ENCODE data around the gene ANO8. TPM values are rescaled to one million over a fixed set of nuclear protein-coding genes. Genes with fewer than 3 reads are reported as not detected.
A peak's percentile ranks its signal among the peaks of the same experiment; 100 is the strongest.

ANO8 gene
- total RNA-seq, 1 donor from 2014 or later = 8.5 TPM

DNA sequence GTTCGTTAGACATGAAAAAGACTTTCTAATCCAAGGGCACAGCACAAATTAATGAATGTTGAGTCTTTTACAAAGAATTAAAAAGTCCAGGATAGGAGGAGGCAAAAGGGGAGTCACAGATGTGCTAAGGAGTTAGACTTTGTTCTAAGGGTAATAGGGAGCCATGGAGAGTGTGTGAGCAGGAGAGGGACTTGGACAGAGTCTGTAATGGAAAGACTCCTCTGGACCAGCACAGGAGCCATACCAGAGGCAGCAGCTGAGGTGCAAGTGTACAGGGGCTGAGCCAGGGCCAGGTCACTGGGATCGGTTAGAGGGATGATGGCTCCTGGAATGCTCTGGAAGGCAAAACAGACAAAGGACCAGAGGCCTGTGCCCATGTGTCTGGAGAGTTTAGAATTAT is 13.2 kb upstream of the ANO8 start:
- DNase-seq = no peak

DNA sequence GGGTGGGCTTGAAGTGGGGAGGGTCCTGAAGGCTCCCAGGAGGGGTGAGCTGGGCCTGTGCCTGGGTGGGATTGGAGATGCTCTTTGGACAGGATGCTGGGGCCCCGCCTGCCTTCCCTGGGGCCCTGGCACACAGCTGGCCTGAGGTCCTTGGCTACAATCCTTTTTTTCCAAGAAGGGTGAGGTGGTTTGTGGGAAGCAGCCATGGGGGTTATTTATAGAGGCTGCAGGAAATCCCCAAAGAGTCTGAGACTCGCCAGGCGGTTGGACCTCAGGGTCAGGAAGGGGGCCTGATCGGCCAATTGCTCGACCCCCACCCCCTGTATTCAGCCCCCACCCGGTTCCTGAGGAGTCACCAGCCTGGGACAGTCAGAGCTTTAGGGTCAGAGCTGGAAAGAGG is 12.7 kb upstream of the ANO8 start:
- no peak for DNase-seq

DNA sequence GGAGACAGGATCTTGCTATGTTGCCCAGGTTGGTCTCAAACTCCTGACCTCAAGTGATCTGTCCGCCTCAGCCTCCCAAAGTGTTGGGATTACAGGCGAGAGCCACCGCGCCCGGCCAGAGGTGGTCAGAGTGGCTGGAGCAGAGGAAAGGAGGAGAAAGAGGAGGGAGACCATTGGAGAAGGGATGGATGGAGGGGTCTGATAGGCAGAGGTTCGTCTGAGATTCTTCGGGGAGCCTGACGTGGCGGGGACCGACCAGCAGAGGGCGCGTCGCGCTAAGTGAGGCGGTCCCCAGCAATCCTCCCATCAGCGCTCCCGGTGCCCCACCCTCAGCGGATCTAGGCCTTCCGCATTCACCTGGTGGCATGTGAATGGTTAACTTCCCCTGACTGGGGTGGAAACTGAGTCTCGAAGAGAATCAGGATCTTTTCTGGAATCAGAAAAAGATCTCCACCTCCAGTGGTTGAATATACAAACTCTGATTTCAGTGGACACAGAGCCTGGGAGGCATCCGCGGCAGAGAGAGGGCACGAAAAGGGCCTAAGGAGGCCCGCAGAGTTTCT is 11.5 kb upstream of the ANO8 start:
- DNase-seq = peak; percentile 79

DNA sequence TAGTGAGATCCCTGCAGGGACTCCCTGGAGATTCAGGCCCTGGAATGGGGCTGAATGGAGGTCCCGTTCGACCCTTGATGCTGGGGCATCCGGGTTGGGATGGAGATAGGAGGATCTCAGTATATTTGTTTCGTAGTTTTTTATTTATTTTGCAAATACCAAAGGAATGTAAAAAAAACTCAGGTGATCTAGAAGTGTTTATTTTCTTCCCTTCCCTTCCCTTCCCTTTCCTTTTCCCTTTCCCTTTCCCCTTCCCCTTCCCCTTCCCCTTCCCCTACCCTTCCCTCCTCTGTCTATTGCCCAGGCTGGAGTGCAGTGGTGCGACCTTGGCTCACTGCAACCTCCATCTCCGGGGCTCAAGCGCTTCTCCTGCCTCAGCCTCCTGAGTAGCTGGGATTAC is 7.2 kb upstream of the ANO8 start:
- DNase-seq = no peak

DNA sequence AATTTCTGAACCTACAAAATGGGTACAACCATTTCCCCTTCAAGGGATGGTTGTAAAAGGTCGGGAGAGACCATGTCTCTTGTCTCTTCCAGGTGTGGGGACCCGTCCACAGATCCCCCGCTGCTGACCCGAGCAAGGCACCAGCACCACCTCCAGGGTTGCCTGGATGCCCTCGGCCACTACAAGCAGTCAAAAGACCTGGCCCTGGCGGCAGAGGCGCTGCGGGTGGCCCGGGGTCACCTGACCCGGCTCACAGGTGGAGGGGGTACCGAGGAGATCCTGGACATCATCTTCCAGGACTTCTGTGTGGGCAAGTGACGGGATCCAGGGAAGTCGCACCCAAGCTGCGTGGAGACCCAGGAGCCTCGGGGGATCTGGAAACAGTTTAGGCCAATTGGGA is 6.7 kb upstream of the ANO8 start:
- no peak for DNase-seq

DNA sequence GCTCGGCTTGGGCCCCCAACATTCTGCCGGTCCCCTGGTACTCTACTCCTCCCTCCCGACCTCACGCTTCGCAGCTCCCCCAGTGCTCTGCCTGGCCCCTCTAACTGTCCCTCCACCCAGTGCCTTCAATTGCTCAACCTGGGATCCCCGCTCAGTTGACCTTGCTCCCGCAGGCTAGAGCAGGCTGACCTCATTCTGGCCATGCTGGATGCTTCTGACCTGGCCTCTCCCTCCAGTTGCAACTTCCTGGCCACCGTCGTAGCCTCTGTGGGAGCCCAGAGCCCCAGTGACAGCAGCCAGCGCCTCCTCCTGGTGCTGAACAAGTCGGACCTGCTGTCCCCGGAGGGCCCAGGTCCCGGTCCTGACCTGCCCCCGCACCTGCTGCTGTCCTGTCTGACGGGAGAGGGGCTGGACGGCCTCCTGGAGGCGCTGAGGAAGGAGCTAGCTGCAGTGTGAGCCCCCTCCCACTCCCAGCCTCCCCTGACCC is 6.3 kb upstream of the ANO8 start:
- no peak for DNase-seq

DNA sequence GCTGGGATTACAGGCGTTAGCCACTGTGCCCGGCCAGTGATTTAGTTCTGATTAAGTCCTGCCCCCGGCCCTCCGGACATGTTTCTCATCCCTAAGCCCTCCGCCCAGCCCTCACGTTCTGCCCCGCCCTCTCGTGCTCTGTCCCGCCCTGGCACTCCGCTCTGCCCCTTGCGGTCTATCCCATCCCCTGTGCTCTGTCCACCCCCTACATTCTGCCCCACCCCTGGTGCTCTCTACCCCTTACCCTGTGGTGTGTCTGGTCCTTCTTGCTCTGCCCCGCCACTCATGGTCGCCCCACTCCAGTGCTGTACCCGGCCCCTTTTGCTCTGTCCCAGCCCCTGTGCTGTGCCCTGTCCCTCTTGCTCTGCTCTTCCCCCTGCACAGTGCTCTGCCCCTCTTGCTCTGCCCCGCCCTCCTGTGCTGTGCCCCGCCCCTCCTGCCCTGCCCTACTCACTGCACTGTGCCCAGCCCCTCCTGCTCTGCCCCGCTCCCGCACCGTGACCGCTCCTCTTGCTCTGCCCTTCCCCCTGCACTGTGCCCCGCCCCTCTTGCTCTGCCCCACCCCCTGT is 5.7 kb upstream of the ANO8 start:
- no peak for DNase-seq

DNA sequence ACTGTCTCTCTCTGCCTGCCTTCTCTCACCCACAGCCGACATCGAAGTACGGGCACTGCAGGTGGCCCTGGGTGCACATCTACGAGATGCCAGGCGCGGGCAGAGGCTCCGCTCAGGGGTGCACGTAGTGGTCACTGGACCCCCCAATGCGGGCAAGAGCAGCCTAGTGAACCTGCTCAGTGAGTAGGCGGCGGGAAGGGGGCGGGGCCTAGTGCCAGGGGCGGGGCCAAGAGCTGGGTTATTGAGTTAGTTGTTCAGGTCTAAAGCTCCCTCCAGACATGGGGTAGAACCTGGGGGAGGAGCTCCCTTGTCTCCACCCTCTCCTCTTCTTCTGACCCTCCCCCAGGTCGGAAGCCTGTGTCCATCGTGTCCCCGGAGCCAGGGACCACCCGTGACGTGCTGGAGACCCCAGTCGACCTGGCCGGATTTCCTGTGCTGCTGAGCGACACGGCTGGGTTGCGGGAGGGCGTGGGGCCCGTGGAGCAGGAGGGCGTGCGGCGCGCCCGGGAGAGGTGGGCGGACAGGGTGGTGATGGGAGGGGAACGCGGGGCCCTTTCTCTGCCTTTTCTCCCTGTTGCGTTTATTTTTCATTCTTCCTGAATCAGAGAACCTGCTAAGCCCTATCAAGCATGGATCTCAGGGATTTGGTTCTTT is 4.6 kb upstream of the ANO8 start:
- no peak for DNase-seq

DNA sequence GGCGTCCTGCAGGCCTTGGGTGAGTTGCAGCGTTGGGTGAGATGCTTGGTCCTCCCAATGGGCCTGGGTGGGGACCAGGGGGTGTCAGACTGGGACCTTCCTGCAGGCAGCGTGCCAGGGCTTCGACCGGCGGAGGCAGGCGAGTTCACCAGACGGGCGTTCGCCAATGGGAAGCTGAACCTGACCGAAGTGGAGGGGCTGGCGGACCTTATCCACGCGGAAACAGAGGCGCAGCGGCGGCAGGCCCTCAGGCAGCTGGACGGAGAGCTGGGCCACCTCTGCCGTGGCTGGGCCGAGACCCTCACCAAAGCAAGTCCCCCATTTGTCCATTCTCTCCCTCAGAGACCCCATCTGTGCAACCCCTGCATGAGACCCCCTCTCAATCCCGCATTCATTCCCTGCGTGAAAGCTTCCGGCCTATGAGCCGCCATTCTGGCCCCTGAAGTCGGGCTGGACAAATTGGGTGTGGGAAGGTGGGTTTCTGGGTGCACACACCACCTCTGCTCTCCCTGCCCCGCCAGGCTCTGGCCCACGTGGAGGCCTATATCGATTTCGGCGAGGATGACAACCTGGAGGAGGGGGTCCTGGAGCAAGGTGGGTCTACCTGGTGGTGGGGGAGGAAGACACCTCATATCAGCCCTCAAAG is 3.9 kb upstream of the ANO8 start:
- no peak for DNase-seq

DNA sequence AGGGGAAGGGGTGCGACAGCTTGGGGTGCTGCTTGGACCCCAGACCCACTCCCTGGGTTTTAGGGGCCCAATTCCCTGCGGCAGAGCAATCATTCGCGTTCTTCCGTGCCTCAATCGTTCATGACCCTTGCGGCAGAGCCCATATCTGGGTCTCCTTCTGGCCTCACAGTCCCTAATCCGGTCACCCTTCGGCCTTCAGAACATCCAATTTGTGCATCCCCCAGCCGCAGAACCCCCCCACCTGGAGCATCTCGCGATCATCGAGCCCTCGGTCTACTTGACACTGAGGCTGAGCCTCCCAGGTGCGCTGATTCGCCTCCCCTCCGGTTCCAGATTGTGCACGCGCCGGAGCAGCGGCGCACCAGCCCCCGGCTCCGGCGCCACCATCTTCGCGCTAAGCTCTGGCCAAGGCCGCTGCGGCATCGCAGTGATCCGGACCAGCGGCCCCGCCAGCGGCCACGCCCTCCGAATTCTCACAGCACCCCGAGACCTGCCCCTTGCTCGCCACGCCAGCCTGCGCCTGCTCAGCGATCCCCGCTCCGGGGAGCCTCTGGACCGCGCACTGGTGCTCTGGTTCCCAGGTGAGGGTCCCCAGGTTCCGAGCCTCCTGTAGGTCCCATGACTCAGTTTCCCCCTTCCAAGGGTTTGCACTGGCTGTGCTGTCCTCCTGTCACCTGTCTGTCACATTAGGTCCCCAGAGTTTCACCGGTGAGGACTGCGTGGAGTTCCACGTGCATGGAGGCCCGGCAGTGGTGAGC is 3.2 kb upstream of the ANO8 start:
- DNase-seq = no peak

DNA sequence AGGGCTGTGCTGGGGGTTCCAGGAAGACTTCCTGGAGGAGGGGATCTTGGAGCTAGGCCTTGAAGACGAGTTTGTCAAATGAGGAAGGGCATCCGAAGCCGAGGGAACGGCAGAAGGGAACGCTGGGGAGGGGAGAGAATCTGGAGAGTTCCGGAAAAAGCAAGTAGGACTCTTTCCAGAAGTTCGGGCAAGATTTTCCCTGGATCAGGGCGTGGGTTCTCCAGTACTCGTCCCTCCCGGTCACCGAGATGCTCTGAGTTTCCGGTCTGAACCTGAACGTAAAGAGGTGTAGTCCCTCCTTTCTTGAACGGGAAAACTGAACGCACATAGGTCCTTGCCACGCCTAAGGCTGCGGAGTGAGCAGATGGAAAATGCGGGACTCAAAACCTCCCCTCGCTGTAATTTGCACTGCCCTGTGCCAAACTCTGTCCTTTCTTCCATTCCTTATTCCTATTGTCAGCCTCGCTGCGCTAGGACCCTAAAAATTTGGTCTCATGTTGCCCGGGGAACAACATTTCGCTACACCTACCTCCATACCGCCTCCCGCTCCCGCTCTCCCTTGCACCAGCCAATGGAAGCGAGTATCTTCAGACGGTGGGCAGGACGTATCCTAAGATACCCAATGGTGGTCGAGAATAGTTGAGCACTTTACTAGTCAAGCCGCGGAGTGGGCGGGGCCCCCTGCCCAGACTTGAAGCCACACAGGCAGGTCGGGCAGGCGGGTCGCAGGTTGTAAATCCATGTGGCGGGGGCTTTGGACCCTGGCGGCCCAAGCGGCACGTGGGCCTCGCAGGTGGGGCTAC is 2.4 kb upstream of the ANO8 start, which contains the start of gene GTPBP3:
GTPBP3 (plus strand) TSS at position 682 of the 803 bp plus-strand sequence; CDS start at position 741, 59 bp downstream.
- DNase-seq = peak; percentile 99

DNA sequence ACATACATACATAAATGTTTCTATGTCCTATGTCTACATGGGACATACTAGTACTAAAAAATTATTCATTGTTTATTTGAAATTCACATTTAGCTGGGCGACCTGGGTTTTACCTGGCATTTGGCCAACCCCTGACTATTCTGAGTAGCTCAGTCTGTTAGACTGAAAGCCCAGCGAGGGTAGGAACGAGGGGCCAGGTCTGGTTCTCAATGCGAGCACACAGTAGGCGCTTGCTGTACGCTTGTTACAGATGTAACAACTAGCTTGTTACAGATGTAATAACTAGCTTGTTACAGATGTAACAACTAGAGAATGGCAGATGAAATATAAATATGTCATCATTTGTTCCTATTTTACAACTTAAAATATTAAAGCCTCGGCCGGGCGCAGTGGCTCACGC is 920 bp upstream of the ANO8 start:
- no peak for DNase-seq

DNA sequence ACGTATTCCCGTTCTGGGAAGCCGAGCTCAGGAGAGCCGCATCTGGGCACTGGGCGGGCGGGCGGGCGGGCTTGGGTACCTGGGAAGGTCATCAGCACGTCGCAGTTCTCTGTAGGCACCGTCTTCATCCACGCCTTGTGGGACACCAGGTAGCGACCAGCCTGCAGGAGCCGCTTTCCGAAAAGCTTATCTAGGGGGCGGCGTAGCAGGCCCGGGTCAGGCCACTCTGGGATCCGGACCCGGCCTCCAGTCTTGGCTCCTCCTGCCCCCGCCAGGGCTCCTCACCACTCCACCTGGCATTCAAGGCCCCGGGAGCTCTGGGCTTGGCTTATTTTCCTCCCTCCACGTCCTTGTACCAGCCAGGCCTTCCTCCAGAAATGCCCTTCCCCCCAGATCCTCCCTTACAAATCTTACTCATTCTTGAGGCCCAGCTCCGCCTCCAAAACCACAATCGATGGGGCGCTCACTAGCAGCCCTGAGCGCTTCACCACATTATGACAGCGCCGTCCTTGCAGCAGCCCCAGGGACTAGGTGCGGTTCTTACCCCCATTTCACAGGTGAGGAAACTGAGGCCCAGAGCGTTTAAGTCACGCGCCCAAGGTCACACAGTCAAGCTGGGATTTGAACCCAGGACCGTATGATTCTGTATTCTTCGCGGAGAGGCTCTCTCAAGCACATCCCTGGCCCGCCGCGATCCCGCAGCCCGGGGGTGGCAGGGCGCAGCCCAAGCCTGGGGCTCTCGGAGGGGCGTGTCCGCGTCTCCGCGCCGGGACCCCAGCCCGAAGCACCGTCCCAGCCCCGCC is 843 bp downstream of the ANO8 start:
- no peak for DNase-seq

DNA sequence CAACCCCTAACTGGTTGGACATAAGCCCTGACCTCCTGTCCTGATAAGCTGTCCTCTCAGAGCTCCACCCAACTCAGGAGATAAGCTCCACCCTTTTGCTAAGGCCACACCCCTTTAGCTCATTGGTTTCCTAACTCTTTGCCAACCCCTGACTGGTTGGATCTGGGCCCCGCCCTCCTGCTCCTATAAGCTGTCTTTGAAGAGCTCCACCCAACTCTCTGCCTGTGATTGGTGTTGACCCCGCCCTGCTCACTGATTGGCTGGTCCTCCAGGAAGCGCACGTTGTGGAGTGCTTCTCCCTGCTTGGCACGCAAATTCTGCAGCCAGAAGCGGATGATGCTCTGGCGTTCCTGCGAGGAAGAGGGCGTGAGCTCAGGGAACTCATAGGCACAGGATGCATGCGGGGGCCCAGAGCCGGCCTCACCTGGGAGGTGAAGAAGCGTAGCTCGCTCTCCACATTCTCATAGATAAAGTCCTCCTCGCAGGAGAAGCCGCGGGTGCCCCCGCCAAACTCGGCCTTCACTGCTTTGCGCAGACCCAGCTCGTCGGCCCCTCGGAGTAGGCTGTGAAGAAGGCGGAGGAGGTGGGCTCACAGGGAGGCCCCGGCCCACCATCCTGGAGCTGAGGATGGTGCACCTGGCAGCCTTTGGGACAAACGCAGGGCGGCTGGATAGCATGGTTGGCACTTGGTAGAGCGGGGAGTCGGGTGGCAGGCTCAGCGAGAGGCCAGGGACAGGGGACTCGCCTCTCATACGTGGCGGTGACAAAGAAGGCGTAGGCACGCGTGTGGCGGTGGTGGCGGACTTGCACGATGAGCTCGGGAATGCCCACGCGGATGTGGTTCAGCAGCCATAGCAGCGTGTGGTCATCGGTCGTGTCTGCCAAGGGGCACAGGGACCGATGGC is 1.7 kb downstream of the ANO8 start:
- no peak for DNase-seq

DNA sequence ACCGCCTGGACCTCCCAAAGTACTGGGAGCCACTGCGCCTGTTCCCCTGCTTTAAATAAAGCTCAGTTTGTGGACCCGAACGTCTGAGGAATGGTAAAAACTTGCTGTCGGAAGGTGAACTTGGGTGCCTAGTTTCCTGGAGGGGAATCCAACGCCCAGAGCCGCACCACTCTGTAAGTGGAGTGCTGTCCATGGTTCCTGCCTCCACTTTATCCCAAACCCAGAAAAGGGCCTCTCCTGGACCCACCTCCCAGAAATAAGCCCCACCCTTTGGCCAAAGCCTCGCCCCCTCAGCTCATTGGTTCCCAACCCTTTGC is 2.3 kb downstream of the ANO8 start:
- DNase-seq = no peak

DNA sequence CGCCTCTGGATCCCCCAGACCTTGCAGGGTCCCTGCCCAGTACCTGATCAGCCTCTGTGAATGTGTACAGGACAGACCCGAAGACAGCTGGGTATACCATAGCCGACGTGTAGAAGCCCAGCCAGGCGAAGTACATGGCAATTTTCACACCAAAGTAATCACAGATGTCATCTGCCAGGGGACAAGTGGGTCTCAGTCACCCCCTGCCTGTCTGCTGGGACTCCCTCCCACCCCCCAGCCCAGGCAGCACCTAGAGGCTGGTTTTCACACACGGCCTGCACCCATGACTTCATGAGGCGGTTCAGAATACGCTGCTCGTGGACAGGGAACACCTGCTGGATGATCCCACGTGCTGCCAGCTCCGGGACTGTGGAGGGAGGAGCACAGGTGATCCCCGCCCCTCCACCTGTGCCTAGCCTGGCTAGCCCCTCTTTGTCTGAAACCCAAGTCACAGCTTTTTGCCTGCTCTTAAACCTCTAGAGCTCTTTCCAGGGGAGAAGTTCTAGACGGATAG is 3.6 kb downstream of the ANO8 start:
- no peak for DNase-seq

DNA sequence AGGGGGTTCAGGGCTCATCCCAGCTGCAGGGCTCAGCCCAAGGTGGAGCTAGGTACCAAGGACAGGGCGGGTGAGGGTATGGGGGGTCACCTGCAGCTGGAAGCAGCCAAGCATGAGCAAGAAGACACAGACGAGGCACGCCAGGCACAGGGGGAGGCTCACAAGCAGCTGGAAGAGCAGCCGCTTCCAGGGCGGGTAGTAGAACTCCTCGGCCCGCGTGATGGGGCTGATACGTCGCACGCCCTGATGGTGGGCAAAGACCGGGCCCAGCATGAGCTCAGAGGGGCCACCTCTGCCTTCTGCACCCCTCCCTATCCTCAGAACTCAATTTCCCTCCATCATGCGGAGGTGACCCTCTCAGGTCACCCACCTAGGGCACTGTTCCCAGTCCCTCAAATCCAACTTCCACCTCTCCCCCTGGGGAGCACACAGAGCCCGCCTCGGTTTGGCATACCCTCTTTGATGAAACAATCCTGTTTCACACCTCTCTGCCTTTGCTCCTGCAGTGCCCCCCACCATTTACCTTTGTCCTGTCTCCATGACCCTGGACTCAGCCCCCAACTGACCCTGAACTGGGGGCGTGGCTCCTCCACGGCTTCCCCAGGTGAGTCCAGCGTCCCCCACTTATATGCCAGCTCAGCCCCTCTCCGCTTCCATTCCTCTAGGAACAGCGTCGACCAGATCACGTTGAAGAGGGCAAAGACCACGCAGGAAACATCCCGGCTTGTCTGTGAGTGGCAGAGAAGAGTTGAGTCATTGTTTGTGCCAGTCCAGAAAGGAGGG is 4.2 kb downstream of the ANO8 start:
- no peak for DNase-seq

DNA sequence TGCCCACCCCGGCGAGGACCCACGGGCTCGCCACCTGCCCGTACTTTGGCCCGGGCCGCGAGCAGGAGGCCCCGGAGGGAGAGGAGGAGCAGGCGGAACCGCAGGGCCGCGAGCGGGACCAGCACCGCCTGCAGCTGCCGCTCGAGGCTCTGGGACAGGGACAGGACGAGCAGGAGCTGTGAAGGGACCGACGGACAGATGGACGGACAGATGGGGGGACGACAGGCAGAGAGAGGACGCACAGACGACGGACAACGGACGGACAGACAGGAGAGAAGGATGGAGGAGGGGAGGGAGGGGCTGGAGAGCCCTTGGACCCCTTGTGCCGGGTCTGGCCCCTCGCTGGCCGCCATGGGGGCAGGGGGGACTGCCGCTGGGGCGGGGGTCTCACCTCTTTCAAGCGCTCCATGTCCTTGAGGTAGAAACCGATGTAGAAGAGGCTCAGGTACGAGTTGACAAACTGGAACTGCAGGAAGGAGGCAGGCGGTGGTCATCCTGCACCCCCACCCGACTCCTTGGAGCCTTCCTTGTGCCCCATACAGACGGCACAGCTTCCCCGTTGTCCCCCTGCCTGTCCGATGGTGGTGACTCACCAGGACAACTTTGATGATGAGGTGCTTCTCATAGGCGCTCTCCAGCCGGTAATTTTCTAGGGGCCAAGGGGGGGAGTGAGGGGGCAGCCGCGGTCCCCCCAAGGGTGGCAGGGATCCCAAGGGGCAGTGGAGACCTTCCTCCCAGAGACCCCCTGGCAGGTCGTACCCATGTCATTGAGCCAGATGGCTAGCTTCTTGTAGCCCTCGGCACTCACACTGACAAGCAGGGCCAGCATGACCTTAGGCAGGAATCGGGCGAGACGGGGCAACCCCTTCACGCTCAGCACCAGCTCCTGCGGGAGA is 5.0 kb downstream of the ANO8 start:
- no peak for DNase-seq
